GM21360 (cell line): ENCODE measurements around the gene MAN2B1.
"Not testable (repeated sequence)": the region's sequence is repeated elsewhere in the genome, so short reads cannot be mapped to it uniquely, and the experiment has no call there.

Experiments
- ATAC-seq: cut with Tn5 transposase; IDR thresholded peaks from one replicate; pipeline ENCODE4 v1.9.1; 2021; ENCODE audit warnings: mild to moderate bottlenecking, moderate library complexity; ENCODE audit not compliant: unreplicated experiment

MAN2B1 gene

GRCh38 chr19:12664406-12665280 lies 1.9 kb downstream of the MAN2B1 start:
- no peak for ATAC-seq

GRCh38 chr19:12660980-12661379 lies 5.6 kb downstream of the MAN2B1 start:
- no peak for ATAC-seq

GRCh38 chr19:12657966-12658365 lies 8.6 kb downstream of the MAN2B1 start:
- no peak for ATAC-seq

- ATAC-seq: no peak
Measured at GRCh38 chr19:12656899-12657571, 9.5 kb downstream of the MAN2B1 start.

- no peak for ATAC-seq
Measured at GRCh38 chr19:12655546-12655945, 11.0 kb downstream of the MAN2B1 start.

- no peak for ATAC-seq
Measured at GRCh38 chr19:12652219-12652618, 14.3 kb downstream of the MAN2B1 start.

- ATAC-seq: no peak
Measured at GRCh38 chr19:12649941-12650340, 16.6 kb downstream of the MAN2B1 start.

- no peak for ATAC-seq
Measured at GRCh38 chr19:12648088-12648487, 18.5 kb downstream of the MAN2B1 start.

- no peak for ATAC-seq
Measured at GRCh38 chr19:12647490-12648071, 19.0 kb downstream of the MAN2B1 start.

GRCh38 chr19:12647047-12647446 lies 19.5 kb downstream of the MAN2B1 start:
- ATAC-seq: no peak

- ATAC-seq: no peak
Measured at GRCh38 chr19:12646551-12646950, 20.0 kb downstream of the MAN2B1 start.

- not testable (repeated sequence) for ATAC-seq
Measured at GRCh38 chr19:12643716-12644115, 22.8 kb downstream of the MAN2B1 start.

GRCh38 chr19:12642506-12642905 lies 24.0 kb downstream of the MAN2B1 start:
- ATAC-seq: no peak

GRCh38 chr19:12641456-12641855 lies 25.1 kb downstream of the MAN2B1 start:
- ATAC-seq: no peak

- ATAC-seq: no peak
Measured at GRCh38 chr19:12639901-12640613, 26.5 kb downstream of the MAN2B1 start.

- ATAC-seq: no peak
Measured at GRCh38 chr19:12638611-12639182, 27.8 kb downstream of the MAN2B1 start.

- no peak for ATAC-seq
Measured at GRCh38 chr19:12636631-12637030, 29.9 kb downstream of the MAN2B1 start.

GRCh38 chr19:12629215-12629614 lies 37.3 kb downstream of the MAN2B1 start:
- ATAC-seq: no peak

- ATAC-seq: no peak
Measured at GRCh38 chr19:12628040-12629022, 38.2 kb downstream of the MAN2B1 start.

GRCh38 chr19:12626958-12627357 lies 39.6 kb downstream of the MAN2B1 start:
- no peak for ATAC-seq
